Activated CD4-positive, CD25-positive, alpha-beta regulatory T cell (primary cell): ENCODE results near the gene EXD2.
"Not testable (repeated sequence)": the region's sequence is repeated elsewhere in the genome, so short reads cannot be mapped to it uniquely, and the experiment has no call there.

Experiments
- DNase-seq, 4 experiments: peaks; one replicate each; lab custom pipeline; 2025; lab: John Stamatoyannopoulos, UW

Gene EXD2

GRCh38 chr14:69281450-69282169 is 90.3 kb downstream of the EXD2 start:
- no peak for DNase-seq

DNA sequence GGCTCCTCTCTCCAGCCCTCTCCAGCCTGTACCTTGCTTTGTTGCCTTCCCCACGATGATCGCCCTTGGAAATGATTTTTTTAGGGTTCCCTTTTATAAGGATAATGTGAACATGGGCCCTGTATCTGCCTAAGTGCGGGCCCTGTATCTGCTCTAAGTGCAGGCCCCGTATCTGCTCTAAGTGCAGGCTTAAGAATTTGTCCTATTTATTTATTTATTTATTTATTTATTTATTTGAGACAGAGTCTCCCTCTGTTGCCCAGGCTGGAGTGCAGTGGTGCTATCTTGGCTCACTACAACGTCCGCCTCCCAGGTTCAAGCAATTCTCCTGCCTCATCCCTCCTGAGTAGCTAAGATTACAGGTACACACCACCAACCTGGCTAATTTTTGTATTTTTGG is 91.2 kb downstream of the EXD2 start:
- DNase-seq = no peak

- DNase-seq = no peak
Measured at GRCh38 chr14:69284170-69284569, 92.9 kb downstream of the EXD2 start.

- DNase-seq = no peak
Measured at GRCh38 chr14:69285661-69286255, 94.5 kb downstream of the EXD2 start.

- DNase-seq = no peak
Measured at GRCh38 chr14:69287098-69288010, 96.1 kb downstream of the EXD2 start.

- DNase-seq = no peak
Measured at GRCh38 chr14:69288011-69288771, 96.9 kb downstream of the EXD2 start.

DNA sequence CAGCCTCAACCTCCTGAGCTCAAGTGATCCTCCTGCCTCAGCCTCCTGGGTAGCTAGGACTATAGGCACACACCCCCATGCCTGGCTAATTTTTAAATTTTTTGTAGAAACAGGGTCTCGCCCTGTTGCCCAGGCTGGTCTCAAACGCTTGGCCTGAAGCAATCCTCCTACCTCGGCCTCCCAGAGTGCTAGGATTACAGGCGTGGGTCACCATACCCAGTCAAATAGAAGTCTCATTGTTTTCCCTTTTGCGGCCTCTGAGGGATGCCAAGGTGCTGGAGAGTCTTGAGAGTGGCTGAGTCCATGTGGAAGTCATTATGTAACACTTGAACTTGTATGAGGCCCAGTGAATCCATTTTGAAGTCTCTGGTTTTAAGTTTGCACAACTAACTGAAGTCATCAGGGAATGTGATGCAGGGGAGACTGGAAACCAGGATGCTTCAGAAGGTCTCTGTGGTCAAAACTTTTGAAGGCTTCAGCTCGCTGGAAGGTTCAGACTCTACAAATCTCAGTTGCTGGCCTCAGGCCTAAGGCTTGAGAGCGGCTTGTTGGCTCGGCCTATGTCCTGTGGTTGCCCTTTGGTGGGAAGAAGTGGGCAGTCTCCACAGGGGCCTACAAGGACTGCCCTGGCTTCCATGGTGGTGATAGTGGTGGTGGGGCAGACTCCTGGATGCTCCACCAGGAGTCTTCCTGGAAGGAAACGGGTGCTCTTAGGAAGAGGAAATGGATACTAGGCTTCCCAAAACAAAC is 97.8 kb downstream of the EXD2 start:
- DNase-seq = no peak

DNA sequence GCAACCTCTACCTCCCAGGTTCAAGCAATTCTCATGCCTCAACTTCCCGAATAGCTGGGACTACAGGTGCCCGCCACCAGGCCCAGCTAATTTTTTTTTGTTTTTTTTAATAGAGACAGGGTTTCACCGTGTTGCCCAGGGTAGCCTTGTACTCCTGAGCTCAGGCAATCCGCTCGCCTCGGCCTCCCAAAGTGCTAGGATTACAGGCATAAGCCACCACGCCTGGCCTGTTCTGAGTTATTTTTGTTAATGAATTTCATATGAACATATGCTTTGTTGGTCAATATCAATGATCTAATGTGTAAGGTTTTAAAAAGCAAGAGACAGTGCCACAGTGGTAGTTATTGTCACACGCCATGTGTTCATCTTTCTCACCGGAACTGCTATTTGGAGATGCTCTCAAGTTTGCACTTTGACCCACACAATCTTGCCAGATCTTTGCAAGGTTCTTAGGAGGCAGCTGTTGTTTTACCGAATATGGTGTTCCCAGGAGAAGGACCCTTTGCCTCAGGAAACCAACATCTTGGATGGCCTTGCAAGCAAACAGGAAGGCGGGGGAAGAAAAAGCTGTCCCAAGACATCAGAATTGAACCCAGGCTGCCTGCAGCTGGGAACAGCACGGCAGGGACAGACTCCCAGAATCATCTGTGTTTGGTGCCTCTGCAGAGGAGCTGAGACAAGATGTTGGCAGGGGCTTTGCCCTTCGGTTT is 98.7 kb downstream of the EXD2 start:
- no peak for DNase-seq

- DNase-seq = not testable (repeated sequence)
Measured at GRCh38 chr14:69290881-69291280, 99.6 kb downstream of the EXD2 start.

- no peak for DNase-seq
Measured at GRCh38 chr14:69291396-69291795, 100.1 kb downstream of the EXD2 start.

GRCh38 chr14:69291891-69292561 is 100.7 kb downstream of the EXD2 start:
- no peak for DNase-seq
